ENCODE data around the gene HSD11B2. TPM values are rescaled to one million over a fixed set of nuclear protein-coding genes. Genes with fewer than 3 reads are reported as not detected.
A peak's percentile ranks its signal among the peaks of the same experiment; 100 is the strongest.

The HSD11B2 gene
- total RNA-seq, 2 donors from 2014 or later = 1.3 to 2.7 TPM

DNA sequence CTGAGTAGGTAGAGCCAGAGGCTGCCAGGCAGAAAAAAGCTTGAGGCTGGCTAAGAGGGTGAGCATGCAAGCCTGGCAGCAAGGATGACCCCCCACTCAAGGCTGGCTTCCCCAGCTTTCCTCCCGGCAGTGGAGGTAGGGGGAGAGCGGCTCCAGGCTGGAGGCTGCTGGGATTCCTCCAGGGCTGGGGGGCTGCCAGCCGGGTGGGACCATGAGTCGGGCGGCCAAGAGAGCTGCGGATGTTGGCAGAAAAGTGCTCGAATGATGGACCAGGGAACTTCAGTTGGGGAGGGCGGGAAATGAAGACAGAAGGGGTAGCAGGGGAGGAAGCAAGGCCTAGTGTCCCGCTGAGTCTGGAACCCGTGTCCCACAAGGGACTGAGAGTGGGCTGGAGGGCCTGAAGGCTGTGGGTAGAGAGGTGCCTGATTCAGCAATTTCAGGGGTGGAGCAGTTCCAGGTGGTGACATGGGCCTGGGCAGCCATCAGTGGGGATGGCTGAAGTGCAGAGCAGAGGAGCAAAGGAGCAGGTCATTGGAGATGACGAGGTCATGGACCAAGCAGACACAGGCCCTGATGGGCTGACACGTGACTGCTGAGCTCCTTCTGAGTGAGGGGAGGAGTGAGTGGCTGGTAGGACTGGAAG lies 20.3 kb downstream of the HSD11B2 start:
- H3K9me3 Mint-ChIP-seq = no peaks in the 10 kb centered on the region
- no peak for DNase-seq (ENCODE audit: low spot score in 2 of 2)
- no peak for ATAC-seq

DNA sequence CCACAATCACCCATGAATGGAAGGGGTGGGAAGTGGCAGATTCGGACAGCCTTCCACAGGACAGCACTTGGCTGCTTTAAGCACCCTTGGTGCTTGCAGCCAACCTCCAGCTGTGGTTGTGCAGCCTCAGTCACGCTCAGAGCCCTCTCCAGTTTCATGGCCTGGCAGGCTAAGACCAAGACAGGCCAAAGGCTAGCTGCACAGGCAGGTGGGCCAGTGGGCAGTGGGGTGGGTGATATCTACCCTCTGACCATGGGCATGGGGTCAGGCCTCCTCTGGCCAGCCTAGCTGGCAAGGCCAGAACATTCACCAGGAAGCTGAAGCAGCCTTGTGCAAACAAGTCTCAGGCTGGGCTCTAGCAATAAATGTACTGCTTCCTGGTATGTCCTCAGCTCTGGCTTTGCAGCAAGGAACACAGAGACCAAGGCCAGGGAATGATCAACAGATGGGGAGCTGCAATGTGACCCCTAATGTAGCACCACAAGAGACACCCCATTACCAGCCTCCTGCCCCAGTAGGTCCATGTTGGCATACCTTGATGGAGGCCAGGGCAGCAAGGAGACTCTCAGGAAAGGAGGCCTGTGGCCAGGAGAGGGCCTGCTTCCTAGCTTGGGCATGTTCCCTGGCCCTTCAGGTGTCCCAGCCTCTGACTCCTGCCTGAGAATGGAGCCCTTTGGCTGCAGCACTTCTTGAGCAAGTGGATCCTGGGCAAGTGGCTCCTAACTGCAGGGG lies 20.9 kb downstream of the HSD11B2 start:
- Mint-ChIP-seq H3K36me3 (no peaks in the 10 kb centered on the region), H3K27ac (peak overlapping the region in 1 of 2 donors; percentile 35), H3K9me3 (no peaks in the 10 kb centered on the region)
- no peak for DNase-seq (ENCODE audit: low spot score in 2 of 2)
- no peak for ATAC-seq

More for the DNA sequence above, 20.3 kb downstream of the HSD11B2 start:
- peak overlapping the region in 1 of 2 donors; percentile 35 for H3K27ac Mint-ChIP-seq
- no peaks in the 10 kb centered on the region for H3K36me3 Mint-ChIP-seq

DNA sequence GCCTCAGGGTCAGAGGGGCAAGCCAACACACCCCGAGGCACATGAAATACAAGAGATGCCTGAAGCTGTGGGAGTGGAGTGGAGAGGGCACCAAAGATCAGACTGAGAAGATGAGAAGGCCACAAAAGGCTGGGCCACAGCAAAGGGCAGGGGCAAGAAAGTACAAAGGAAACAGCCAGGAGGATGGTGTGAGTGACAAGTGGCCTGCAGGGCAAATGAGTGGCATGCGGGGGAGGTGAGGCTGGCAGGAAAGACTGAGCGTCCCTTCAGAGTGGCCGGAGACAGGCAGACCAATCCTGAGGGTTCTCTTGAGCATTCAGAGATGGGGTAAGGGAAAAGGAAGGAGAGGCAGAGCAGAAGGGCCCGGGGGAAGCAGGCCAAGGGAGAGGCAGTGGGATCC lies 23.2 kb downstream of the HSD11B2 start:
- H3K9me3 Mint-ChIP-seq = no peaks in the 10 kb centered on the region
- no peak for DNase-seq (ENCODE audit: low spot score in 2 of 2)
- ATAC-seq = no peak
- H3K27ac Mint-ChIP-seq = peak overlapping the region; percentile 18 to 50
- H3K36me3 Mint-ChIP-seq = no peaks in the 10 kb centered on the region

DNA sequence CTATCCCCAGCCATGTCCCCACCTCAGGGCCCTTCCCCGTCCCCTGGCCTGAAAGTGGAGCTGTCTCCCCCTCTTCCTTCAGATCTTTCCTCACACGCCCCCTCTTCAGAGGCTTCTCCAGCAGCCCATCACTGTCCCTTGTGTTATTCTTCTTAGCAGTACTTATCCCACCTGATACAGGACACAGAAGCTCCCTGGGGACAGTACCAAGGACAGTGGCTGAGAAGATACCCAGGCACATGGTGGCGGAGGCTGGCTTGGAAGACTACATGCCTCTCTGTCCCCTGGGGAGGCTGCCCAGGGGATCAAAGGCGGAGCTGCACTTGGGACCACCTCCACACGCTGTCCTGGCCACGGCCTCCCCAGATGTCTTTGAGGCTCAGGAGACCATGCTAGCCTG lies 23.9 kb downstream of the HSD11B2 start:
- no peaks in the 10 kb centered on the region for H3K9me3 Mint-ChIP-seq
- no peak for ATAC-seq
- peak overlapping the region in 1 of 2 donors; percentile 50 for H3K27ac Mint-ChIP-seq

DNA sequence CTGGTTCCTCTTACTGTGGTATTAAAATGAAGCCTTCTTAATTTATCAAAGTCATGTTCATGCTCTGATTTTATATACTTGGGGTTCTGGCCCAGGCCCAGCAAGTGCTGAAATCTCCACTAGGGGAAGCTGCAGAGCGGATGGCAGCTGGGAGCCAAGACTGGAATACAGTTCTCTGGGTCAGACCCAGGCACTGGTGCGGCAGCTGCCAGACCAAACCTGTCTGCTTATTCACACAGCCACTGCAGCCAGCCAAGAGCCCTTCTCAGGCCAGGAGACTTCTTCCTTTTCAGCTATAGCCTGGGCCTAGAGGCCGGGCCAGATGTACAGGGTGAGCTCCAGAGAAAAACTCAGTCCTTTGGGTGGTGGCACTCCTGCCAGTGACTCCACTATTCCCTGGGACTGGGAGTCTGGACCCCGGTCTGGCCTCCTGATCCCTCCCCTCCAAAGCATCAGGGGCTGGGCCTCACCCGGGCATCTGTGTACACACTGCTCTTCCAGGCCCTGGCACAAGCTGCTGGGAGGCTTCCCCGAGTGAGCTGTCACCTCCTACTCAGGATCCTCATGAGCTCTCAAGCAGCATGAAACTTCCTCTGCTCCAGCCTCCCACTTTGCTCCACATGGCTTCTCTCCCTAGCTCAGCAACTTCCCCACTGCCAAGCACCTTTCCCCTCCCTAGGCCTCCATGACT lies 25.6 kb downstream of the HSD11B2 start:
- Mint-ChIP-seq H3K36me3 (no peaks in the 10 kb centered on the region), H3K27ac (peak overlapping the region; percentile 13 to 26), H3K9me3 (no peaks in the 10 kb centered on the region)
- no peak for ATAC-seq
- DNase-seq (ENCODE audit: low spot score in 2 of 2) = no peak

More for the DNA sequence above, 23.9 kb downstream of the HSD11B2 start:
- DNase-seq (ENCODE audit: low spot score in 2 of 2) = no peak
- H3K36me3 Mint-ChIP-seq = no peaks in the 10 kb centered on the region

DNA sequence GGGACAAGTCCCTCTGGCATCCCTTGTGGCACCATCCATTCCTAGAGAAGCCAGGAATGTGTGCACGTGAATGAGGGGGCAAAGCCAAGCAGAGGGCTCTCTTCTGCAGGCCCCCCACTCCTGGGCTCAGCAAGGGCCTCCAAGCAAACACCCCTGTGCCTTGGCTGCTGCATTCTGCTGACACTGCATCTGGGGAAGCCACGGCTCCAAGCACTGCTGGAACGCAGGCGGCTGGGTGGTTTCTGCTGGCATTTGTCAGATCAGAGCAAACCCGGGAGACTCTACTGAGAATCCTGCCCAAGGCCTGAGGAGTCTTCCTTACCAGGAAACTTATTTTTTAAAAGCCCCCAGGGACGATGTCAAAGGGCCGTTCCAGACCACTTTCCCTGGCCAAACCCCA lies 26.7 kb downstream of the HSD11B2 start:
- no peak for DNase-seq (ENCODE audit: low spot score in 2 of 2)
- Mint-ChIP-seq H3K36me3 (no peaks in the 10 kb centered on the region), H3K27ac (peak overlapping the region in 1 of 2 donors; percentile 13), H3K9me3 (no peaks in the 10 kb centered on the region)
- no peak for ATAC-seq

DNA sequence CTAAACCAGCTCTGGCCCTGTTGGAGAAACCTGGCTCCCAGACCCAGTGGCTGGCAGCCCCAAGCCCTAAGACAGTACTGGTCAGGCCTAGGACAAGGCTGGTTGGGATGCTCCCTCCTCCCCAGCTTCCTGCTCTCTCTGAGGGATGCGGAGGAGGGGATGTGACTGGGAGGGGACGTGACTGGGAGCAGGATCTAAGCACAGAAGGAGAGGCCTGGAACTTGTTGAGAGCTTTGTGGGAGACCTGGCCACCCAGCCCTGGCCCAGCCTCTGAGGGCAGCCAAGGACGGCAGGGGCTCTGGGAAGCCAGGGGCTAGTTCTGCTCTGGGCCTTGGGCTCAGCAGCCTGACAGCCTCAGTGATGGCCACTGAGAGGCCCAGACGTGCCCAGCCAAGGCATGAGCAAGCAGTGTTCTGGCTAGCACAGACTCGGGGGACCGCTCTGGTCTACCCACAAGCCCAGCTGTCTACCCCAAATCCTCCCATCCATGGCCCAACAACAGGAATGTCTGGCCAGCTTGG lies 27.3 kb downstream of the HSD11B2 start:
- DNase-seq (ENCODE audit: low spot score in 2 of 2) = no peak
- no peaks in the 10 kb centered on the region for H3K36me3 Mint-ChIP-seq
- ATAC-seq = no peak
- H3K27ac Mint-ChIP-seq = peak overlapping the region; percentile 60 to 83
- no peaks in the 10 kb centered on the region for H3K9me3 Mint-ChIP-seq

DNA sequence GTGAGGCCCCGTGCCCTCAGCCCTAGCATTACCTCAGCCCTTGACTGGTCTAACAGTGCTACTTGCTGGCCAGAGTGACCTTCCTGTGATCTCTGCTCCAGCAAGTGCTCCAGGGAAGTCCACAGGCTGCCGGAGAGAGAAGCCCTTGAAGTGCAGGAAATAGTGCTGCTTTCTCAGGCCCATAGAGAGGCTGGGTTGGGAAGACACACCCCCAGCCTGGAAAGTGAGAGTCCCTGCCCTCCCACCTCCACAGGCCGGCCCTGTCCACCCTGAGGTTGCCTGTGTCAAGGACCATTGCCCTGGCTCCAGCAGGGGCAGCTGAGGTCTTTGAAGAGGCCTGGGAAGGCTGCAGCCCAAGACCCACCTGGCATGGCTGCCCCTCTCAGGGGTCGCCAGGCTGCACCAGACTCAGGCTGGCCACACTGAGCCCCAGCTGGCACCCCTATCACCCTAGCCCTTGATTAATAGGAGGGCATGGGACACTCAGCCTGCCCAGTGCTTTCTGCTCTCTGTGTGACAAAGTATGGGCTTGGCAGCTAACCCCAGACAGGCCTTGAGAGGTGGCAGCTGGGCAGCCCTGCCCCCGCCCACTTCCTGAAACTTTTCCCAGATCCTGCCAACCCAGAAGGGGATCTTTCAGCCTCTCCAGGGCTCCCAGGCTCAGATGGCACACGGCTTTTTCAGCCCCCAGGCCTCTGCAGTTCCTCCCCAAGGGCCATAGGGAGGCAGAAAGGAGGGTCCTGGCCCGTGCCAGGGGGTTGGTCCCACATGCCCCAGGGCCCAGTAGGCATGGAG lies 28.3 kb downstream of the HSD11B2 start:
- no peak for ATAC-seq
- Mint-ChIP-seq H3K36me3 (no peaks in the 10 kb centered on the region), H3K27ac (peak overlapping the region; percentile 75 to 83), H3K9me3 (no peaks in the 10 kb centered on the region)
- no peak for DNase-seq (ENCODE audit: low spot score in 2 of 2)

DNA sequence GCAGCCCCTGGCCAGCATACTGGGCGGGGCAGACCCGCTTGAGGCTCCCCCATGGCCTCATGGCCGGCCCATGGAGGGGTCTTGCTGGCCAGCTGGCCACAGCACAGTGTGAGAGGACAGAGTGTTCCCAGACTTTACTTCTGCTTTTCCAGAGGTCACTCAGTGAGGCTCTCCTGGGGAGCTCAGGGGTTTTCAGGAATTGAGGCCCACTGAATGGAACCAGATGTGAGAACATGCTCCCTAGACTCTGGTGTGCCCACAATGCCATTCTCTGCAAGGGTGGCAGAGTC lies 28.9 kb downstream of the HSD11B2 start:
- H3K9me3 Mint-ChIP-seq = no peaks in the 10 kb centered on the region
- DNase-seq (ENCODE audit: low spot score in 2 of 2) = no peak

DNA sequence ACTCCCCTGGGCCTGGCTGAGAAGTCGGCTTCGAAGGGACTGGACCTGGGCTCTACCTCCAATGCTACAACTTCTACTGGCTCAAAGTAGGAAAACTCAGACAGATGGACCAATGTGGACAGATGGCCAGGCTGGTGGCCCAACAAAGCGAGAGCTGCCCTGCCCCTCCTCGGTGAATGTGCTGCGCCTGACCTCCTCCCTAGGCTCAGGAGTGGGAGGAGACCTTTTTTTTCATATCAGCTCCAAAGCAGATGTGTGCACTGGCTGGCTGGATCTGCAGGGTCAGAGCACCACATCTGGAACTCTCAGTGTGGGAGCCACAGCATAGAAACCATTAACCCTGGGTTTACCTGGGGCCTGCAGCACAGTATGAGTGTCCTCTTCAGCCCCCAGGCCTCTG lies 29.2 kb downstream of the HSD11B2 start:
- DNase-seq (ENCODE audit: low spot score in 2 of 2) (no peak), ATAC-seq (no peak)
- Mint-ChIP-seq H3K27ac (no peak overlapping the region), H3K36me3 (no peaks in the 10 kb centered on the region), H3K9me3 (no peaks in the 10 kb centered on the region)

More for the DNA sequence above, 28.9 kb downstream of the HSD11B2 start:
- no peak for ATAC-seq
- H3K36me3 Mint-ChIP-seq = no peaks in the 10 kb centered on the region
- H3K27ac Mint-ChIP-seq = no peak overlapping the region

DNA sequence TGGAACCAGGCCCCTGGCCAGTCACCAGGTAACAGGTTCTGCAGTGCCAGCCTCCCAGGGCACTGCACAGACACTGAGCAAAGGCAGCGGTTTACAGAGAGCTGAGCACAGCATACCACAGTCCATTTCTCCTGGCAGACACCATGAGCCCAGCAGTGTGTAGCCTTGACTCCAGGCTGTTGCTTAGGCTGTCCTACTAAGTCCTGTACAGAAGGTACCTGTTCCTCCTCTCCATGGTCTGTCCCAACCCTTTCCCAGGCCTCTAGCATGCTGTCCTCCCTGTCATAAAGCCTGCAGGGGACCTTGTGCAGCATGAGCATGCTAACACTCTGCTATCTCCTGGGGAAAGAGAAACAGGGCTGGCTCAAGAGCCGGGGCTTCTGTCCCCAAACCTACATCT lies 30.0 kb downstream of the HSD11B2 start:
- Mint-ChIP-seq H3K27ac (peak overlapping the region in 1 of 2 donors; percentile 44), H3K9me3 (no peaks in the 10 kb centered on the region), H3K36me3 (no peaks in the 10 kb centered on the region)
- DNase-seq (ENCODE audit: low spot score in 2 of 2) (no peak), ATAC-seq (no peak)

DNA sequence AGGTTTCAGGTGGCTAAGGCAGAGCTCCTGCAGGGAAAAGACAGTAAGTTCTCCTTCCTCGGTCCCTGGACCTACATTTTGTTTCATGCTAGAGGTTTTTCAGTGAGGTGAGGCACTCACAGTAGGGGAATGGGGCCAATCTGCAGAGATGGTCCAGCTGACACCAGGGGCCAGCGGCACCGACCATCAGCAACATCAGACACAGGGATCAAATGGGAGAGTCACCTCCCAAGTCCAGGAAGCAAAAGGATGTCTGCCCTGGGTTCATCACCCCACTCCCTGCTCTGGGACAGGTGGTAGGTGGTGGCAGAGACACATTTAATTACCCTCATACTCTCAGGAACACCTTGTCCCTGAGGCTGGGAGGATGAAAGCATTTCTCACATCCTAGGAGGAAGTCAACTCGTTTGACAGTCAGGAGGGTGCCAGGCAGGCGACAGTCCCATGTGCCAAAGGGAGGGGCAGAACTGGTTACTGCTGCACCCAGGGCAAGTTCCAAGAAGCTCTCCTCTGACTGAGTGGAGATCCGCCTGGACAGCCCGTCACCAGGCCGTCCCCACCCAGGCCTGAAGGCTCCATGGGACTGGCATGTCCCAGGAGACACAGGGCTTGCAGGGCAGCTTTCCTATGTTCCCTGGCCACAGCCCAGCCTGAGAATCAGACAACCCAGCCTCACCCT lies 30.8 kb downstream of the HSD11B2 start:
- no peaks in the 10 kb centered on the region for H3K36me3 Mint-ChIP-seq
- ATAC-seq (no peak), DNase-seq (ENCODE audit: low spot score in 2 of 2) (no peak)
- peak overlapping the region in 1 of 2 donors; percentile 53 for H3K27ac Mint-ChIP-seq
- H3K9me3 Mint-ChIP-seq = no peaks in the 10 kb centered on the region

DNA sequence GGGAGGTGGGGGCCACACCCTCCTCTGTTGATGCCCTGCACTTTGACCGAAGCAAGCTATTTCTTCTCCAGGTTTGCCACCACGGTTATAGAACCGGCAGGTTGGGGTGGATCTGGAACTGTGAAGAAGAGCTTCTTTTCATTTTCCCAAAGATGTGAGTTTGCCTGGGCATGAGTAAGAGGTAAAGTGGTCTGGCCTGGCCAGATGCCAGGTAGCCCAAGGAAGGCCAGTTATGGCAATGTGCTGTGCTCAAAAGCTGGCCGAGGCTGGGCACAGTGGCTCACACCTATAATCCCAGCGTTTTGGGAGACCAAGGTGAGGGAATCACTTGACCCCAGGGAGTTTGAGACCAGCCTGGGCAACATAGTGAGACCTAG lies 31.3 kb downstream of the HSD11B2 start:
- H3K36me3 Mint-ChIP-seq = no peaks in the 10 kb centered on the region
- no peak for ATAC-seq
- DNase-seq (ENCODE audit: low spot score in 2 of 2) = no peak
- H3K9me3 Mint-ChIP-seq = no peaks in the 10 kb centered on the region
- H3K27ac Mint-ChIP-seq = peak overlapping the region in 1 of 2 donors; percentile 50

DNA sequence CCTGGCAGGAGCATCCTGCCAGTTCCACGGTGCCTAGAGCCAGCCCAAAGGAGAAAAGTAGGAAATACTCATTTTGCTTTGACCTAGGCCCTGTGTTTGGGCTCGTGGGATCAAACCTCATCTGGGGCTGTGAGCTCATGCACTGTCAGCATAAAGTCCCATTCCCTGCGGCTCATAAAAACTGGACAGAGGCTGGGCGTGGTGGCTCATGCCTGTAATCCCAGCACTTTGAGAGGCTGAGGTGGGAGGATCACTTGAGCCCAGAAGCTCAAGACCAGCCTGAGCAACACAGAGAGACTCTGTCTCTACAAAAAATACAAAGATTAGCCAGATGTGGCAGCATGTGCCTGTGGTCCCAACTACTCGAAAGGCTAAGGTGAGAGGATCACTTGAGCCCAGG lies 32.1 kb downstream of the HSD11B2 start:
- ATAC-seq = no peak
- Mint-ChIP-seq H3K36me3 (no peaks in the 10 kb centered on the region), H3K9me3 (no peaks in the 10 kb centered on the region), H3K27ac (peak overlapping the region in 1 of 2 donors; percentile 67)
- DNase-seq (ENCODE audit: low spot score in 2 of 2) = no peak

DNA sequence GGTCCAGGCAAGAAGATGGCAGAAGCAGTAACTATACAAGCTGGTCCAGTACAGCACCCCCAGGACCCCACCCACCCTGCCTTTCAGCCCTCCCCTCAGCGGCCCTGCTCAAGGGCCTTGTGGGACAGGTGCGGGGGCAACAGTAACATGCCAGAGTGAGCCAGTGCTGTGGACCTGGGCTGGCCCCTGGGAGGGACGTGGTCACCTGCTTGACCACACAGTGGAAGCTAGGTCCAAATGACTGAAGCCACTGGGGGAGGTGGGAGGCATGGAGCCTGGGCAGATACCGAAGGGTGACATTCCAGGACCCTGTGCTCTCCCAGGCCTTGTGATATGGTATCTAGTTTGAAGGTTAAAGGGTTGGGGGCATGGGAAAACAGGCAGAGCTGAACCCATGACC lies 32.8 kb downstream of the HSD11B2 start:
- ATAC-seq (no peak), DNase-seq (ENCODE audit: low spot score in 2 of 2) (no peak)
- Mint-ChIP-seq H3K36me3 (no peaks in the 10 kb centered on the region), H3K9me3 (no peaks in the 10 kb centered on the region), H3K27ac (peak overlapping the region in 1 of 2 donors; percentile 67)

DNA sequence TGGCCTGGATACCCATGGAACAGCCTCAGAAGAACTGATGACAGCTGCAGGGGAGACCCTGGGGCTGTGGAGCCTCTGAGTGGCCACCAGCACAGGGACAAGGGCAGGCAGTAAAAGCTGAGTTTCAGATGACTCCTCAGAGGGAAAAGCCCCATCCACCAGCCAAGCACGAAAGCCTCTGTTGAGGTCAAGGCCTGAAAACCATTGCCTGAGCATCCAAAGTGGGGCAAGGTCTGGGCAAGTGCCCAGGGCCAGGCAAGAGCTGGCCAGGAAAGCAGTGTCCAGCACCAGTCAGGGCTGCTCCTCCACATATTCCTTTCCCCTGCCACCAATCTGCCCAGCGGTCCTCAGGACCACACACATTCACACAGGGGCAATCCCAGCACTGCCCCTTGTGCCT lies 33.6 kb downstream of the HSD11B2 start:
- H3K36me3 Mint-ChIP-seq = no peaks in the 10 kb centered on the region
- no peaks in the 10 kb centered on the region for H3K9me3 Mint-ChIP-seq
- no peak overlapping the region for H3K27ac Mint-ChIP-seq
- ATAC-seq (no peak), DNase-seq (ENCODE audit: low spot score in 2 of 2) (no peak)

Data from activated naive CD4-positive, alpha-beta T cell treated with anti-CD3 and anti-CD28 coated beads, Interleukin-2, amount 50 U/mL, for 72 hours (primary cell).